Prostate gland (tissue), 2 donors: ENCODE results near the gene RXRA. TPM values are rescaled to one million over a fixed set of nuclear protein-coding genes. Genes with fewer than 3 reads are reported as not detected.

Experiments
- DNase-seq: peaks from one replicate; pipeline ENCODE4 v3.0.0-alpha.2; 2019; ENCODE audit warnings: low spot score
- H3K27ac ChIP-seq, 2 donors: fragments of 200-600 bp; sonication (generic); 2 replicates each; pipeline ENCODE4 v1.5.1; 2017 to 2019
- H3K27me3 ChIP-seq: fragments of 200-600 bp; sonication (generic); replicated peaks from 2 replicates; pipeline ENCODE4 v1.5.1; 2019; ENCODE audit not compliant: insufficient read depth
- H3K36me3 ChIP-seq, 2 donors: fragments of 200-600 bp; sonication (generic); 1 replicate in 1 of 2; 2 replicates in 1 of 2; pipeline versions ENCODE4 v1.5.1 to v1.8.1; 2017 to 2019
- H3K4me1 ChIP-seq: fragments of 200-600 bp; sonication (generic); replicated peaks from 2 replicates; pipeline ENCODE4 v1.5.1; 2019
- H3K4me3 ChIP-seq, 2 donors: fragments of 200-600 bp; sonication (generic); 2 replicates each; pipeline ENCODE4 v1.5.1; 2017 to 2019
- H3K9me3 ChIP-seq: fragments of 200-600 bp; sonication (generic); 2 replicates; pipeline ENCODE4 v1.5.1; 2017
- POLR2A ChIP-seq: fragments of 450-650 bp; IDR thresholded peaks from one replicate; pipeline ENCODE4 v1.6.1; 2016; ENCODE audit warnings: antibody characterized with exemption, mild to moderate bottlenecking
- POLR2AphosphoS5 ChIP-seq: sonication (generic); formaldehyde crosslinking; IDR thresholded peaks from one replicate; pipeline ENCODE4 v1.6.1; 2017; ENCODE audit warnings: antibody characterized with exemption
- WGBS: methylation state at CpG from one replicate; pipeline ENCODE4 v1.1.5; 2018; 5-methylcytosine and 5-hydroxymethylcytosine counted together
- intact Hi-C: fragments of 100-400 bp; cut with DNase I; formaldehyde crosslinking; loops from one replicate; pipeline ENCODE4 v1.14.2; 2022
- total RNA-seq, 2 donors: library from RNA; depleted of rRNA; stranded (reverse); fragments of >200 nt; gene quantifications; one replicate each; pipeline ENCODE4 v1.1.0, GENCODE V29; 2016
- TF ChIP-seq, protein P1 (sequence below), 4 experiments: fragments of 200-600 bp in 2 of 4; fragments of 450-650 bp in 2 of 4; sonication (generic) in 2 of 4; IDR thresholded peaks; 1 replicate in 3 of 4; 2 replicates in 1 of 4; pipeline ENCODE4 v1.5.1; 2016 to 2019; ENCODE audit warnings: antibody characterized with exemption in 4 of 4, mild to moderate bottlenecking in 2 of 4, moderate library complexity in 2 of 4

RXRA gene
- total RNA-seq, 2 donors from 2014 or later: 69.5 to 84.1 TPM

DNA sequence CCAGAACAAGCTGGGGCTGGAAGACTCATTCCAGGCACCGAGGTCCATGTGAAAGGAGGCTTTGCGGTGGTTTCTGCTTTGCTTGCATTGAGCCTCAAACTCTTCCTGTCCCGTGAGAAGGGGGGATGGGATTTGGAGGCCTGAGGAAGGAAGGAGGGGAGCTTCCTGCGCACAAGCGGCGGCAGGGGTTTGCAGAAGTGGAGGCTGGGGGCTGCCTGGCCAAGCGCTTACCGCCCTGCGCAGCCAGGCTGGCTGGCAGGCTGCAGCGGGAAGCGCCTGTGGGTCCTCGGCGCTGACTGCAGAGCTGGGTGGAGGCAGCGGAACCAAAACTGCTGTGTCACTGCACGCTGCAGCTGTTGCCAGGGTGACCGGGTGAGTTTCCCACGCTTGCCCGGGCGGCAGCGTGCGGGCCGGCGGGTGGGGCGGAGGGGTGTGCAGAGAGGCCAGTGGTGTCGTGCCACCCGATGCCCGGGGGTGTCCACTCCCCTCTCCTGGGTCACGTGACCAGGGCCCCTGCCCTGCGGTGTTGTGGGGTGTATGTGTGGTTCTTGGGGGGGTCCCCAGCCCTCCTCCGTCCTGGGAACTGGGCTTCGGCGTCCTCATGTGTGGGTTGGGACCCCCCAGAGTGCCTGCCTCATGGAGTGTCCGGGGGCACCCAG lies 81.0 kb downstream of the RXRA start:
- H3K36me3 ChIP-seq: no peaks in the 10 kb centered on the region
- H3K4me3 ChIP-seq: peak overlapping the region; percentile 3 to 12
- H3K27me3 ChIP-seq: no peaks in the 10 kb centered on the region
- DNase-seq: peak; percentile 88
- H3K9me3 ChIP-seq: no peaks in the 10 kb centered on the region
- peak overlapping the region; percentile 52 to 64 for H3K27ac ChIP-seq
- WGBS: 6% methylated on average over 30 of the region's 33 CpGs
- peak; percentile 66 for TF ChIP-seq POLR2A
- TF ChIP-seq POLR2AphosphoS5: peak; percentile 89
- TF ChIP-seq, protein P1, sequence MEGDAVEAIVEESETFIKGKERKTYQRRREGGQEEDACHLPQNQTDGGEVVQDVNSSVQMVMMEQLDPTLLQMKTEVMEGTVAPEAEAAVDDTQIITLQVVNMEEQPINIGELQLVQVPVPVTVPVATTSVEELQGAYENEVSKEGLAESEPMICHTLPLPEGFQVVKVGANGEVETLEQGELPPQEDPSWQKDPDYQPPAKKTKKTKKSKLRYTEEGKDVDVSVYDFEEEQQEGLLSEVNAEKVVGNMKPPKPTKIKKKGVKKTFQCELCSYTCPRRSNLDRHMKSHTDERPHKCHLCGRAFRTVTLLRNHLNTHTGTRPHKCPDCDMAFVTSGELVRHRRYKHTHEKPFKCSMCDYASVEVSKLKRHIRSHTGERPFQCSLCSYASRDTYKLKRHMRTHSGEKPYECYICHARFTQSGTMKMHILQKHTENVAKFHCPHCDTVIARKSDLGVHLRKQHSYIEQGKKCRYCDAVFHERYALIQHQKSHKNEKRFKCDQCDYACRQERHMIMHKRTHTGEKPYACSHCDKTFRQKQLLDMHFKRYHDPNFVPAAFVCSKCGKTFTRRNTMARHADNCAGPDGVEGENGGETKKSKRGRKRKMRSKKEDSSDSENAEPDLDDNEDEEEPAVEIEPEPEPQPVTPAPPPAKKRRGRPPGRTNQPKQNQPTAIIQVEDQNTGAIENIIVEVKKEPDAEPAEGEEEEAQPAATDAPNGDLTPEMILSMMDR (IDR thresholded peaks at IDR 0.05): peak in 2 of 4 experiments; percentile 17 to 19
- peaks cover 53% of the 10 kb centered on the region for H3K4me1 ChIP-seq
- intact Hi-C loops: no loop called here

DNA sequence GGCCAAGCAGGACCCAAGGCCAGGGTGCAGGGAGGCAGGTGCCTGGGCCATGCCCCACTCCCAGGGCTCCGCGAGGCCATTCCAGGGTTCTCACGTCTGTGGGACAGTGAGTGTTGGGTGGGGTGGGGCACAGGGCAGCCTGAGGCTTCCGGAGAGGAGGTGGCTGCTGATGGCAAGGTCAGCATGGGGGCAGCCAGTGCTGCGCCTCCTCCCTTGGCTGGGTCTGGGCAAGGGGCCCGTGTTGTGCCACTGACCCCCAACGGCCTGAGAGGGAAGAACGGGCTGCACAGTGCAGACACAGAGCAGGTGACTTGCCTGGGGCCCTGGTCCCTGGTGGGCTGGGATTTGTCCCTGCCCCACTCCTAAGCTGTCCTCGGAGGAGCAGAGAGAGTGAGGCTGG lies 82.1 kb downstream of the RXRA start:
- Histone ChIP-seq H3K36me3 (no peaks in the 10 kb centered on the region), H3K27me3 (no peaks in the 10 kb centered on the region), H3K4me3 (no peak overlapping the region), H3K27ac (peak overlapping the region in 1 of 2 donors; percentile 23), H3K4me1 (peaks cover 55% of the 10 kb centered on the region), H3K9me3 (no peaks in the 10 kb centered on the region)
- TF ChIP-seq, protein P1 (IDR thresholded peaks at IDR 0.05): no peak
- TF ChIP-seq POLR2AphosphoS5 (no peak), POLR2A (no peak)
- no peak for DNase-seq
- 65% methylated on average over 9 of the region's 9 CpGs for WGBS
- intact Hi-C loops: no loop called here

DNA sequence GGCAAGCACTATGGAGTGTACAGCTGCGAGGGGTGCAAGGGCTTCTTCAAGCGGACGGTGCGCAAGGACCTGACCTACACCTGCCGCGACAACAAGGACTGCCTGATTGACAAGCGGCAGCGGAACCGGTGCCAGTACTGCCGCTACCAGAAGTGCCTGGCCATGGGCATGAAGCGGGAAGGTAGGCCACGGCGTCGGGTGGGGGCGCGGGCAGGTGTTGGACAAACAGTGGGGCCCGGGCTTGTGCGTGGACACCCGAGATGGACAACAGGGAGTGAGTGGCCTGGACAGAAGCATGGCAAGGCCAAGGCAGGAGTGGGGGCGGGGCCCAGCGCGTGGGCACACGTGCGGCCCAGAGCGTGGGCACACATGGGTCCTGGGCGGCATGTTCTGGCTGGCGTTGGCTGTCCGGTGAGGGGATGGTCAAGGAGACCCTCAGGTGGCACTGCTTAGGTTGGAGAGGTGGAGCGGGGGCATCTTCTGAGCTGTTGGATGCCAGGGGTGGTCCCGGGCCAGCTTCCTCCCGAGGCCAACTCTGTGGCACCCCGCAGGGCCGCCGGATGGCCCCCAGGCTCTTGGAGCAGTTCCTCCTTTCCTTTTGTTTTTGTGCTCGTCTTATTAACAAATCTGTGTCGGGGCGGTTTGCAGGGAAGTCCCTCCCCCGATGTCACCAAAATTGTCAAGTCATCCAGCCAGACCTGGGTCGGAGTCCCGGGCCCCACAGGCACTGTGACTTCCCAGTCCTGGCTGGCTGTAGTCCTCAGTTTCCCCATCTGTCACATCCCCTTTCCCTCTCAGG lies 82.9 kb downstream of the RXRA start:
- H3K27ac ChIP-seq: no peak overlapping the region
- peaks cover 55% of the 10 kb centered on the region for H3K4me1 ChIP-seq

DNA sequence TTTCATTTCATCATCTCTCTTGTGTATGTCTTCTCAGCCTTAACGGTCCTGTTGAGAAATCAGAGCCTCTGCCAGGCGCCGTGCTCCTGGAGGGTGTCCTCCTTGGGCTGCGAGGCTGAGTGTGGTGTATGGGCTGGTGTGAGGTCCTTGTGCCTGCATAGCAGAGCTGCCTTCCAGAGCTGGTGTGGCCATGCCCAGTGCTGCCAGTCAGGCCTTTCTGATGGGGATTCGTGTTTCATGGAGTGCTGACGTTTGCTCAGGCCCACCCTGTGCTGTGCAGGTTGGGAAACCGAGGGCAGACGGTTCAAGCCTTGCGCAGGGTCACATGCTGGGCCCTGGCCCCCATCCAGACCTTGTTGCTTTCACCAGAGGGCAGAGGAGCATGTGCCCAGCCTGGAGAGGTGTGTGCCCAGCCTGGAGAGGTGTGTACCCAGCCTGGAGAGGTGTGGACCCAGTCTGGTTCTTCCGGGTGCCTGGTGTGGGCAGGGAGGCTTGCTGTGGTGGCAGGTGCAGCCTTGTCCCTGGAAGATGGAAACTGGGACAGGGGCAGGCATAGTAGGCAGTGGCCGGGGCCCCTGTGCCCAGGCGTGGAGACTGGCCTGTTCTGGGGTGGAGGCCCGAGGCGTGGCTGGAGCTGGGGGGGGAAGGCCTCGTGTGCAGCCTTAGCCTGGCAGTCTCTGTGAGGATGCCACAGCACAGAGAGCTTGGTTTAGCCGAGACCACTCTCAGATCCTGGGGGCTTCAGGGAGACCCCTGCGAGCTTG lies 84.0 kb downstream of the RXRA start:
- Histone ChIP-seq H3K4me3 (no peak overlapping the region), H3K4me1 (peaks cover 53% of the 10 kb centered on the region), H3K36me3 (no peaks in the 10 kb centered on the region), H3K27ac (no peak overlapping the region), H3K27me3 (no peaks in the 10 kb centered on the region), H3K9me3 (no peaks in the 10 kb centered on the region)
- TF ChIP-seq, protein P1 (IDR thresholded peaks at IDR 0.05): no peak
- TF ChIP-seq POLR2A (no peak), POLR2AphosphoS5 (no peak)
- WGBS: 75% methylated on average over 17 of the region's 17 CpGs
- no peak for DNase-seq
- intact Hi-C loops: no loop called here

More for the DNA sequence above, 82.9 kb downstream of the RXRA start:
- intact Hi-C loops: no loop called here
- no peaks in the 10 kb centered on the region for H3K36me3 ChIP-seq
- H3K27me3 ChIP-seq: no peaks in the 10 kb centered on the region
- no peak for DNase-seq
- 86% methylated on average over 40 of the region's 40 CpGs for WGBS
- H3K4me3 ChIP-seq: no peak overlapping the region
- TF ChIP-seq POLR2AphosphoS5 (no peak), POLR2A (no peak)
- TF ChIP-seq, protein P1 (IDR thresholded peaks at IDR 0.05): no peak
- no peaks in the 10 kb centered on the region for H3K9me3 ChIP-seq
